ENCODE results near the gene NKAIN2. TPM values are rescaled to one million over a fixed set of nuclear protein-coding genes. Genes with fewer than 3 reads are reported as not detected.

NKAIN2 gene
- total RNA-seq, 1 experiment from 2014 or later, result not detected

DNA sequence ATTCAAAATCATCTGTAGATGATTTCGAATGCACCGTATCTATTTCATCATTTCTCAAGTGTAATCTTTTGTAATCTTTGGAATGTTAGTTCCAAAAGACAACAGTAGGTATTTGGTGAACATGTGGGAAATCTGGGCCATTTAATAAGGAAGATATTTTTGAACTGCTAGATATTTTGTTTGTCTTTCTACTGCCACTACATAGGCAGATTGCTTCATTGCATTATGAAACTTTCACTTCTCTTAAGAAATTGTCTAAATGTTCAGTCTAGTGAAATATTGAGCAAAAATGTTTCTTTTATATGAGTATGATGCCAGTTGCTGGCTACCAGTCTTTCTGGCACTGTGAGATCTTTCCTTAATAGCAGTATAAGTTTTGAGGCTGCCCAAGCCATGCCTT lies 630.8 kb downstream of the NKAIN2 start:
- Histone ChIP-seq H3K27me3 (ENCODE audit: insufficient read depth, low read length) (0 out of 2 replicates have a peak, but pooled peaks cover 4% of the 10 kb centered on the region), H3K9me3 (ENCODE audit: control insufficient read depth in 1 of 2, insufficient read depth in 1 of 2, low read depth in 1 of 2, low read length in 2 of 2) (no peaks in the 10 kb centered on the region), H2AFZ (ENCODE audit: low read depth, low read length, poor library complexity, severe bottlenecking) (no peak overlapping the region), H3K9me2 (ENCODE audit: insufficient read depth) (no peaks in the 10 kb centered on the region), H3K27ac (ENCODE audit: low read depth, low read length) (no peak overlapping the region), H3K4me3 (replicated peaks in 1 of 2; ENCODE audit: low read depth in 1 of 2, low read length in 2 of 2) (no peak overlapping the region), H3K4me1 (ENCODE audit: control insufficient read depth in 1 of 2, insufficient read depth in 2 of 2, low read length in 2 of 2) (no peaks in the 10 kb centered on the region), H3K36me3 (ENCODE audit: control insufficient read depth in 1 of 2, insufficient read depth in 2 of 2, low read length in 2 of 2) (no peaks in the 10 kb centered on the region), H3K4me2 (ENCODE audit: low read length) (no peak overlapping the region), H4K20me1 (ENCODE audit: insufficient read depth) (no peaks in the 10 kb centered on the region), H3K9ac (ENCODE audit: low read length) (no peak overlapping the region), H3K79me2 (ENCODE audit: insufficient read depth, low read length) (no peaks in the 10 kb centered on the region)
- RAD21 ChIA-PET (ENCODE audit: low non-redundant PET in 1 of 2, low total read pairs in 2 of 2, uncharacterized antibody in 2 of 2, unreplicated experiment in 2 of 2), result no interaction called here
- DNase-seq (ENCODE audit: low read depth, low spot score), result no peak
- POLR2A ChIA-PET, result no interaction called here
- TF ChIP-seq, protein P1, sequence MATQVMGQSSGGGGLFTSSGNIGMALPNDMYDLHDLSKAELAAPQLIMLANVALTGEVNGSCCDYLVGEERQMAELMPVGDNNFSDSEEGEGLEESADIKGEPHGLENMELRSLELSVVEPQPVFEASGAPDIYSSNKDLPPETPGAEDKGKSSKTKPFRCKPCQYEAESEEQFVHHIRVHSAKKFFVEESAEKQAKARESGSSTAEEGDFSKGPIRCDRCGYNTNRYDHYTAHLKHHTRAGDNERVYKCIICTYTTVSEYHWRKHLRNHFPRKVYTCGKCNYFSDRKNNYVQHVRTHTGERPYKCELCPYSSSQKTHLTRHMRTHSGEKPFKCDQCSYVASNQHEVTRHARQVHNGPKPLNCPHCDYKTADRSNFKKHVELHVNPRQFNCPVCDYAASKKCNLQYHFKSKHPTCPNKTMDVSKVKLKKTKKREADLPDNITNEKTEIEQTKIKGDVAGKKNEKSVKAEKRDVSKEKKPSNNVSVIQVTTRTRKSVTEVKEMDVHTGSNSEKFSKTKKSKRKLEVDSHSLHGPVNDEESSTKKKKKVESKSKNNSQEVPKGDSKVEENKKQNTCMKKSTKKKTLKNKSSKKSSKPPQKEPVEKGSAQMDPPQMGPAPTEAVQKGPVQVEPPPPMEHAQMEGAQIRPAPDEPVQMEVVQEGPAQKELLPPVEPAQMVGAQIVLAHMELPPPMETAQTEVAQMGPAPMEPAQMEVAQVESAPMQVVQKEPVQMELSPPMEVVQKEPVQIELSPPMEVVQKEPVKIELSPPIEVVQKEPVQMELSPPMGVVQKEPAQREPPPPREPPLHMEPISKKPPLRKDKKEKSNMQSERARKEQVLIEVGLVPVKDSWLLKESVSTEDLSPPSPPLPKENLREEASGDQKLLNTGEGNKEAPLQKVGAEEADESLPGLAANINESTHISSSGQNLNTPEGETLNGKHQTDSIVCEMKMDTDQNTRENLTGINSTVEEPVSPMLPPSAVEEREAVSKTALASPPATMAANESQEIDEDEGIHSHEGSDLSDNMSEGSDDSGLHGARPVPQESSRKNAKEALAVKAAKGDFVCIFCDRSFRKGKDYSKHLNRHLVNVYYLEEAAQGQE (IDR thresholded peaks at IDR 0.05; ENCODE audit: low read depth), result no peak
- TF ChIP-seq POLR2AphosphoS5 (IDR thresholded peaks at IDR 0.05; ENCODE audit: low read depth, low read length), result no peak
- intact Hi-C loops (cut with micrococcal nuclease), result no loop called here
- CTCF ChIA-PET, result no interaction called here
- no peak for ATAC-seq
- BruUV-seq (replicated peaks), result no TSS peak

DNA sequence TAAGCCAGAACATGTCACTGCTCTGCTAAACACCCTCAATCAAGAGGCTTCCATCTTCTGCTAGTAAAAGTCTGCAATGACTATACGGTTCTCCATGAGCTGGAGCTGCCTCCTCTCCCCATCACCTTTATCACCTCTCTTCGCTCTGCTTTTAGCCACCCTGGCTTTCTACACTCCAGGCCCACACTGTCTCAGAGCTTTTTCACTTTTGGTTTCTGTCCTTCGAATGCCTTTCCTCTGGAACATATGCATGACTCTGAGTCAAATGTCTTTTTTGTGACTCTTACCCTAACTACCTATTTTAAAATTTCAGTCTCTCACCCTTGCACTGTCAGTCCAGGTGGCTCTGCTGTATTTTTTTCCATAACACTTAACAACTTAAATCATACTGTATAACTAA lies 633.1 kb downstream of the NKAIN2 start:
- H3K9me2 ChIP-seq (ENCODE audit: insufficient read depth), result no peaks in the 10 kb centered on the region
- no peak for TF ChIP-seq JUND (IDR thresholded peaks at IDR 0.05)
- TF ChIP-seq, protein P2, sequence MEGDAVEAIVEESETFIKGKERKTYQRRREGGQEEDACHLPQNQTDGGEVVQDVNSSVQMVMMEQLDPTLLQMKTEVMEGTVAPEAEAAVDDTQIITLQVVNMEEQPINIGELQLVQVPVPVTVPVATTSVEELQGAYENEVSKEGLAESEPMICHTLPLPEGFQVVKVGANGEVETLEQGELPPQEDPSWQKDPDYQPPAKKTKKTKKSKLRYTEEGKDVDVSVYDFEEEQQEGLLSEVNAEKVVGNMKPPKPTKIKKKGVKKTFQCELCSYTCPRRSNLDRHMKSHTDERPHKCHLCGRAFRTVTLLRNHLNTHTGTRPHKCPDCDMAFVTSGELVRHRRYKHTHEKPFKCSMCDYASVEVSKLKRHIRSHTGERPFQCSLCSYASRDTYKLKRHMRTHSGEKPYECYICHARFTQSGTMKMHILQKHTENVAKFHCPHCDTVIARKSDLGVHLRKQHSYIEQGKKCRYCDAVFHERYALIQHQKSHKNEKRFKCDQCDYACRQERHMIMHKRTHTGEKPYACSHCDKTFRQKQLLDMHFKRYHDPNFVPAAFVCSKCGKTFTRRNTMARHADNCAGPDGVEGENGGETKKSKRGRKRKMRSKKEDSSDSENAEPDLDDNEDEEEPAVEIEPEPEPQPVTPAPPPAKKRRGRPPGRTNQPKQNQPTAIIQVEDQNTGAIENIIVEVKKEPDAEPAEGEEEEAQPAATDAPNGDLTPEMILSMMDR (IDR thresholded peaks at IDR 0.05 in 2 of 3, conservative IDR thresholded peaks at IDR 0.05 in 1 of 3; ENCODE audit: borderline replicate concordance in 1 of 3, insufficient read depth in 1 of 3, low read depth in 2 of 3, low read length in 2 of 3), result no peak
- no peak for TF ChIP-seq ZNF274 (IDR thresholded peaks at IDR 0.05; ENCODE audit: low read depth, low read length)
- H2AFZ ChIP-seq (ENCODE audit: low read depth, low read length, poor library complexity, severe bottlenecking), result no peak overlapping the region
- H4K20me1 ChIP-seq (ENCODE audit: insufficient read depth), result no peaks in the 10 kb centered on the region
- 0 out of 2 replicates have a peak, but pooled peaks cover 4% of the 10 kb centered on the region for H3K27me3 ChIP-seq (ENCODE audit: insufficient read depth, low read length)
- H3K4me1 ChIP-seq (ENCODE audit: control insufficient read depth in 1 of 2, insufficient read depth in 2 of 2, low read length in 2 of 2), result no peaks in the 10 kb centered on the region
- ChIA-PET RAD21 (ENCODE audit: low non-redundant PET in 1 of 2, low total read pairs in 2 of 2, uncharacterized antibody in 2 of 2, unreplicated experiment in 2 of 2) (no interaction called here), CTCF (no interaction called here), POLR2A (no interaction called here)
- no peaks in the 10 kb centered on the region for H3K9me3 ChIP-seq (ENCODE audit: control insufficient read depth in 1 of 2, insufficient read depth in 1 of 2, low read depth in 1 of 2, low read length in 2 of 2)
- H3K79me2 ChIP-seq (ENCODE audit: insufficient read depth, low read length), result no peaks in the 10 kb centered on the region
- intact Hi-C loops (cut with micrococcal nuclease), result no loop called here
- no peak overlapping the region for H3K9ac ChIP-seq (ENCODE audit: low read length)
- H3K27ac ChIP-seq (ENCODE audit: low read depth, low read length), result no peak overlapping the region
- no TSS peak for BruUV-seq (replicated peaks)
- H3K4me3 ChIP-seq (replicated peaks in 1 of 2; ENCODE audit: low read depth in 1 of 2, low read length in 2 of 2), result no peak overlapping the region
- no peak overlapping the region for H3K4me2 ChIP-seq (ENCODE audit: low read length)
- DNase-seq (ENCODE audit: low read depth, low spot score) (no peak), ATAC-seq (no peak)
- no peaks in the 10 kb centered on the region for H3K36me3 ChIP-seq (ENCODE audit: control insufficient read depth in 1 of 2, insufficient read depth in 2 of 2, low read length in 2 of 2)
